SU-DHL-6 (cell line): ENCODE measurements around the gene UTP11.

Source experiments
- H2AFZ ChIP-seq: fragments of 200-600 bp; sonication (generic); 2 replicates; pipeline ENCODE4 v1.6.1; 2014; ENCODE audit warnings: low read depth, mild to moderate bottlenecking, moderate library complexity, mixed read lengths, antibody characterized with exemption, low read length; ENCODE audit not compliant: severe bottlenecking
- H3F3A ChIP-seq: fragments of 200-600 bp; shearing (Covaris generic); 2 replicates; pipeline ENCODE4 v1.6.0; 2016; ENCODE audit warnings: antibody characterized with exemption, mild to moderate bottlenecking; ENCODE audit not compliant: insufficient read depth
- H3K27ac ChIP-seq: fragments of 200-600 bp; sonication (generic); 2 replicates; pipeline ENCODE4 v1.5.1; 2016; ENCODE audit warnings: low read depth, mild to moderate bottlenecking, low read length, moderate library complexity, mixed read lengths
- H3K27me3 ChIP-seq: fragments of 200-600 bp; sonication (generic), shearing (Covaris generic); 2 replicates; pipeline ENCODE4 v1.6.0; 2014; ENCODE audit warnings: mild to moderate bottlenecking, low read length
- H3K36me3 ChIP-seq: fragments of 200-600 bp; sonication (generic); 2 replicates; pipeline ENCODE4 v1.6.1; 2014; ENCODE audit warnings: mild to moderate bottlenecking, low read length, mixed read lengths
- H3K4me2 ChIP-seq: fragments of 300-600, 200-600 bp; shearing (Covaris generic), sonication (generic); 2 replicates; pipeline ENCODE4 v1.6.0; 2014; ENCODE audit warnings: low read length, low read depth, mild to moderate bottlenecking; ENCODE audit not compliant: poor library complexity, severe bottlenecking
- H3K4me3 ChIP-seq: fragments of 200-600 bp; sonication (generic); 2 replicates; pipeline ENCODE4 v1.5.1; 2014; ENCODE audit warnings: antibody characterized with exemption, low read length, mild to moderate bottlenecking, mixed read lengths; ENCODE audit not compliant: insufficient read depth, poor library complexity, severe bottlenecking
- H3K79me2 ChIP-seq: fragments of 200-600 bp; sonication (generic); 2 replicates; pipeline ENCODE4 v1.6.1; 2014; ENCODE audit warnings: mild to moderate bottlenecking, low read length, moderate library complexity; ENCODE audit not compliant: insufficient read depth
- H3K9ac ChIP-seq: fragments of 200-600 bp; sonication (generic); 2 replicates; pipeline ENCODE4 v1.7.0; 2014; ENCODE audit warnings: mild to moderate bottlenecking, low read length
- H3K9me2 ChIP-seq: fragments of 200-600 bp; sonication (generic); replicated peaks from 2 replicates; pipeline ENCODE4 v1.6.1; 2014; ENCODE audit warnings: low read length; ENCODE audit not compliant: insufficient read depth
- H3K9me3 ChIP-seq: fragments of 200-600 bp; sonication (generic); 2 replicates; pipeline ENCODE4 v1.6.1; 2014; ENCODE audit warnings: low read length, mixed read lengths; ENCODE audit not compliant: insufficient read depth
- H4K20me1 ChIP-seq: fragments of 200-600 bp; sonication (generic); 2 replicates; pipeline ENCODE4 v1.6.1; 2014; ENCODE audit warnings: low read depth, mild to moderate bottlenecking, antibody characterized with exemption, low read length, moderate library complexity, mixed read lengths
- CTCF ChIP-seq: fragments of 200-600 bp; sonication (generic); IDR thresholded peaks from one replicate; pipeline ENCODE4 v1.5.1; 2017; ENCODE audit warnings: antibody characterized with exemption, mild to moderate bottlenecking, low read length, moderate library complexity; ENCODE audit not compliant: insufficient read depth, poor library complexity, severe bottlenecking
- EZH2phosphoT487 ChIP-seq: fragments of 200-600 bp; sonication (generic), shearing (Covaris generic); conservative IDR thresholded peaks from 2 replicates; pipeline ENCODE4 v1.6.1; 2018; ENCODE audit warnings: mild to moderate bottlenecking, antibody characterized with exemption, low read length, moderate library complexity, mixed read lengths

Gene UTP11

GRCh38 chr1:38063616-38064015 is 51.1 kb downstream of the UTP11 start:
- H2AFZ ChIP-seq, result no peak overlapping the region

GRCh38 chr1:38064197-38064903 is 51.8 kb downstream of the UTP11 start:
- TF ChIP-seq EZH2phosphoT487, result no peak
- TF ChIP-seq CTCF, result no peak
- Histone ChIP-seq H3K9ac (no peak overlapping the region), H3F3A (no peaks in the 10 kb centered on the region), H3K36me3 (no peaks in the 10 kb centered on the region), H3K4me3 (no peak overlapping the region), H3K79me2 (no peaks in the 10 kb centered on the region), H3K4me2 (no peak overlapping the region), H3K9me2 (no peaks in the 10 kb centered on the region), H3K9me3 (no peaks in the 10 kb centered on the region), H3K27ac (no peak overlapping the region), H2AFZ (no peak overlapping the region), H3K27me3 (no peaks in the 10 kb centered on the region), H4K20me1 (no peaks in the 10 kb centered on the region)

More at GRCh38 chr1:38063616-38064015, 51.1 kb downstream of the UTP11 start:
- TF ChIP-seq CTCF, result no peak
- TF ChIP-seq EZH2phosphoT487, result no peak
- Histone ChIP-seq H3K9me3 (no peaks in the 10 kb centered on the region), H3K79me2 (no peaks in the 10 kb centered on the region), H3K4me2 (no peak overlapping the region), H3K27ac (no peak overlapping the region), H3K9me2 (no peaks in the 10 kb centered on the region), H4K20me1 (no peaks in the 10 kb centered on the region), H3K36me3 (no peaks in the 10 kb centered on the region), H3K27me3 (no peaks in the 10 kb centered on the region), H3K9ac (no peak overlapping the region), H3K4me3 (no peak overlapping the region), H3F3A (no peaks in the 10 kb centered on the region)

GRCh38 chr1:38068220-38068979 is 55.9 kb downstream of the UTP11 start:
- Histone ChIP-seq H3K79me2 (no peaks in the 10 kb centered on the region), H3K4me2 (no peak overlapping the region), H3K9ac (no peak overlapping the region), H3K9me3 (no peaks in the 10 kb centered on the region), H3K9me2 (no peaks in the 10 kb centered on the region), H3K36me3 (no peaks in the 10 kb centered on the region), H3K4me3 (no peak overlapping the region), H3K27me3 (no peaks in the 10 kb centered on the region), H3F3A (no peaks in the 10 kb centered on the region), H4K20me1 (no peaks in the 10 kb centered on the region), H3K27ac (no peak overlapping the region), H2AFZ (no peak overlapping the region)
- TF ChIP-seq CTCF (no peak), EZH2phosphoT487 (no peak)
